Neural cell (in vitro differentiated cells): ENCODE data around the gene TRMT44.

Experiments
- CTCF ChIP-seq: fragments of 450-650 bp; IDR thresholded peaks from 2 replicates; pipeline ENCODE4 v1.5.1; 2014; ENCODE audit warnings: antibody characterized with exemption, mild to moderate bottlenecking, moderate library complexity; ENCODE audit not compliant: poor library complexity, severe bottlenecking
- RAD21 ChIP-seq: fragments of 450-650 bp; conservative IDR thresholded peaks from 2 replicates; pipeline ENCODE4 v1.6.1; 2014; ENCODE audit warnings: antibody characterized with exemption, mild to moderate bottlenecking, moderate library complexity

- no peak for TF ChIP-seq CTCF
- no peak for TF ChIP-seq RAD21
Measured at GRCh38 chr4:8417071-8417614, 23.4 kb upstream of the TRMT44 start.
